WTC11 (cell line): ENCODE measurements around the gene BOD1L1. TPM values are rescaled to one million over a fixed set of nuclear protein-coding genes. Genes with fewer than 3 reads are reported as not detected.

ENCODE experiments used
- ATAC-seq: fragments of 200-7000 bp; cut with Tn5 transposase; 2 replicates; pipeline ENCODE4 v1.10.0; 2021; ENCODE audit warnings: mild to moderate bottlenecking, moderate library complexity
- CTCF ChIA-PET: fragments of 300-600 bp; sonication (Branson Sonifier 250); formaldehyde crosslinking; loops from one replicate; lab custom pipeline; 2021; ENCODE audit warnings: antibody characterized with exemption; lab: Charles Lee
- POLR2A ChIA-PET: fragments of 350-600 bp; sonication (Branson Sonifier 250); formaldehyde crosslinking; loops from one replicate; lab custom pipeline; 2021; ENCODE audit warnings: antibody characterized with exemption; lab: Charles Lee
- DNase-seq: peaks from one replicate; pipeline ENCODE4 v3.0.0; 2021; ENCODE audit warnings: low spot score
- H3K27ac Mint-ChIP-seq: 2 replicates; pipeline ENCODE4 v1.8.0; 2021; ENCODE audit warnings: mixed read lengths
- H3K27me3 Mint-ChIP-seq: 2 replicates; pipeline ENCODE4 v1.8.0; 2021; ENCODE audit warnings: low read depth, mild to moderate bottlenecking, moderate library complexity, mixed read lengths
- H3K36me3 Mint-ChIP-seq: 2 replicates; pipeline ENCODE4 v1.8.0; 2021; ENCODE audit warnings: mixed read lengths
- H3K4me1 Mint-ChIP-seq: 2 replicates; pipeline ENCODE4 v1.8.0; 2022; ENCODE audit warnings: mixed read lengths
- H3K4me3 Mint-ChIP-seq: 2 replicates; pipeline ENCODE4 v1.8.0; 2021; ENCODE audit warnings: mild to moderate bottlenecking, moderate library complexity, mixed read lengths
- H3K9me3 Mint-ChIP-seq: 2 replicates; pipeline ENCODE4 v1.8.0; 2021; ENCODE audit warnings: mixed read lengths
- CBFB ChIP-seq: sonication (generic); formaldehyde crosslinking; IDR thresholded peaks from 2 replicates; pipeline ENCODE4 v1.8.1; 2022; ENCODE audit warnings: mild to moderate bottlenecking, low read depth, missing genetic modification reagents
- CREB1 ChIP-seq: sonication (generic); formaldehyde crosslinking; IDR thresholded peaks from 2 replicates; pipeline ENCODE4 v1.8.0; 2023; ENCODE audit warnings: mild to moderate bottlenecking, missing genetic modification reagents
- FOXK1 ChIP-seq: sonication (generic); formaldehyde crosslinking; IDR thresholded peaks from 2 replicates; pipeline ENCODE4 v1.8.0; 2022; ENCODE audit warnings: mild to moderate bottlenecking, moderate library complexity, missing genetic modification reagents
- FOXP4 ChIP-seq: sonication (generic); formaldehyde crosslinking; IDR thresholded peaks from 2 replicates; pipeline ENCODE4 v1.8.0; 2022; ENCODE audit warnings: mild to moderate bottlenecking, missing genetic modification reagents
- IRF2 ChIP-seq: sonication (generic); formaldehyde crosslinking; IDR thresholded peaks from 2 replicates; pipeline ENCODE4 v1.8.0; 2022; ENCODE audit warnings: low read depth, missing genetic modification reagents, borderline replicate concordance
- NR3C1 ChIP-seq: sonication (generic); formaldehyde crosslinking; conservative IDR thresholded peaks from 2 replicates; pipeline ENCODE4 v1.8.1; 2023; ENCODE audit warnings: low read depth, mild to moderate bottlenecking, missing genetic modification reagents
- SP1 ChIP-seq: sonication (generic); formaldehyde crosslinking; conservative IDR thresholded peaks from 2 replicates; pipeline ENCODE4 v1.8.1; 2022; ENCODE audit warnings: missing genetic modification reagents
- TEAD4 ChIP-seq: sonication (generic); formaldehyde crosslinking; IDR thresholded peaks from 2 replicates; pipeline ENCODE4 v1.8.0; 2022; ENCODE audit warnings: mild to moderate bottlenecking, missing genetic modification reagents
- USF1 ChIP-seq: sonication (generic); formaldehyde crosslinking; IDR thresholded peaks from 2 replicates; pipeline ENCODE4 v1.8.0; 2022; ENCODE audit warnings: mild to moderate bottlenecking, missing genetic modification reagents
- USF2 ChIP-seq: sonication (generic); formaldehyde crosslinking; IDR thresholded peaks from 2 replicates; pipeline ENCODE4 v1.8.1; 2023; ENCODE audit warnings: mild to moderate bottlenecking, missing genetic modification reagents, moderate library complexity
- ZMAT4 ChIP-seq: fragments of 250-450 bp; sonication (Bioruptor Pico); IDR thresholded peaks from 2 replicates; pipeline ENCODE4 v1.9.0; 2021; ENCODE audit warnings: mild to moderate bottlenecking
- ZNF121 ChIP-seq: sonication (generic); formaldehyde crosslinking; IDR thresholded peaks from 2 replicates; pipeline ENCODE4 v1.8.0; 2023; ENCODE audit warnings: missing genetic modification reagents
- ZNF219 ChIP-seq: sonication (generic); formaldehyde crosslinking; IDR thresholded peaks from 2 replicates; pipeline ENCODE4 v1.8.0; 2023; ENCODE audit warnings: missing genetic modification reagents, mild to moderate bottlenecking, borderline replicate concordance
- ZNF416 ChIP-seq: fragments of 250-450 bp; sonication (Bioruptor Pico); IDR thresholded peaks from 2 replicates; pipeline ENCODE4 v1.9.0; 2021; ENCODE audit warnings: mild to moderate bottlenecking, inconsistent platforms
- ZNF671 ChIP-seq: fragments of 250-450 bp; sonication (Bioruptor Pico); IDR thresholded peaks from 2 replicates; pipeline ENCODE4 v1.8.0; 2021; ENCODE audit warnings: mild to moderate bottlenecking
- ZSCAN18 ChIP-seq: fragments of 250-450 bp; sonication (Bioruptor Pico); IDR thresholded peaks from 2 replicates; pipeline ENCODE4 v2.1.2; 2022; ENCODE audit warnings: mild to moderate bottlenecking, moderate library complexity
- total RNA-seq: library from RNA; stranded (reverse); gene quantifications from 3 replicates; pipeline ENCODE4 v1.2.3, GENCODE V29; 2021
- TF ChIP-seq, protein P1 (sequence below): sonication (generic); formaldehyde crosslinking; IDR thresholded peaks from 2 replicates; pipeline ENCODE4 v1.8.0; 2022; ENCODE audit warnings: mild to moderate bottlenecking, missing genetic modification reagents
- TF ChIP-seq, protein P2 (sequence below): fragments of 250-450 bp; sonication (Bioruptor Pico); IDR thresholded peaks from 2 replicates; pipeline ENCODE4 v1.9.0; 2021; ENCODE audit warnings: mild to moderate bottlenecking

The BOD1L1 gene
- total RNA-seq, 1 experiment from 2014 or later: 43.5 TPM

GRCh38 chr4:13528821-13529127 is 98.8 kb downstream of the BOD1L1 start:
- ATAC-seq (no peak), DNase-seq (no peak)
- POLR2A ChIA-PET: interaction anchor here (0.7 kb wide), 1 partner anchor 651 kb away, joined by 3 read pairs; no protein-coding TSS in a partner anchor
- CTCF ChIA-PET: interaction anchor here (0.9 to 5.8 kb wide), 3 partner anchors 12 to 97 kb away, joined by 3 to 55 read pairs (median 11); no protein-coding TSS in a partner anchor
- H3K9me3 Mint-ChIP-seq: peaks cover 10% of the 10 kb centered on the region
- peak overlapping the region; percentile 50 for H3K4me3 Mint-ChIP-seq
- peaks cover 72% of the 10 kb centered on the region for H3K4me1 Mint-ChIP-seq
- peaks cover 100% of the 10 kb centered on the region for H3K27me3 Mint-ChIP-seq
- TF ChIP-seq, protein P1, sequence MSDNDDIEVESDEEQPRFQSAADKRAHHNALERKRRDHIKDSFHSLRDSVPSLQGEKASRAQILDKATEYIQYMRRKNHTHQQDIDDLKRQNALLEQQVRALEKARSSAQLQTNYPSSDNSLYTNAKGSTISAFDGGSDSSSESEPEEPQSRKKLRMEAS (CRISPR knock-in tag): 0 out of 2 replicates have a peak, but pooled peaks have one; percentile 14
- TF ChIP-seq CBFB (CRISPR knock-in tag): no peak
- TF ChIP-seq, all 79 proteins: peak for 1
- Mint-ChIP-seq H3K27ac (no peak overlapping the region), H3K36me3 (peaks cover 11% of the 10 kb centered on the region)

DNA sequence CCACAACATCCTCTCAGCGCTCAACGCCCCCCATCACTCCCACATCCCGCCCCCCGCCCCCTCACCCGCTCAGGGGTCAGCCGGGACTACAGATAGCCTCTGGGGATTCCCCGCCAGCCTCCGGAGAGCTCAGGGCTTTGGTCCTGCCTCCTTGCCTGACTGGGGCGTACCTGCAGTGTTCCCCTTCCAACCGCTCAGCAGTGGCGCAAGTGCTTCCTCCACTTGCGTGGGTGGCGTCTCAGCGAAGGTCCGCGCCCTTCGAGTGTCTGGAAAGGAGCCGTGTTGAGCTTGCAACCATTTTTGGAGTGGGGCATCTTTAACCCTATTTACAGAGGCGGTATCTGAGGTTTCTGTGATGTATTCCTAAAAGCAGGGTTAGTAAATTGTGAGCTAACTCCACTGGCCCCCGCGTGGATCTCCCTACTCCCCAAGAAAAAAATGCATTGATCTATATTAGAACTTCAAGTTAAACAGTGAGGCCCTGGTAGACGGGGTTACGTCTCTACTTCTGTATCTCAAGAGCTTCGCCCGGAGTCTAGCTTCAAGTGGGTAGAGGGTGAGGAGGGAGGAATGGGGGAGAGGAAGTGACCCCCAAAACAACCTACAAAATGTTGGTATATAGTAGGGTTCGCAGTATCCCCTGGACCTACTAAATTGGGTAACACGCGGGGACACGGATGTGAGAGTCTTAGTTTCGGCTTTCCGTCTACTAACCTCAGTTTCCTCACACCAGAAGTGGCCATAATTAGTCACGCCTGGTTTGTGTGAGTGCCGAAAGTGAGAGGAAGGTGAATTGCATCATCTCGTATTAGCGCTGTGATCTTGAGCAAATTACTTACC is 99.3 kb downstream of the BOD1L1 start:
- no peak for DNase-seq
- Mint-ChIP-seq H3K4me1 (peaks cover 72% of the 10 kb centered on the region), H3K9me3 (peaks cover 10% of the 10 kb centered on the region), H3K36me3 (peaks cover 11% of the 10 kb centered on the region), H3K27me3 (peaks cover 100% of the 10 kb centered on the region), H3K27ac (no peak overlapping the region), H3K4me3 (peak overlapping the region; percentile 50)
- TF ChIP-seq ZNF219: no peak
- TF ChIP-seq IRF2: no peak
- ATAC-seq: no peak
- ChIA-PET POLR2A (no interaction called here), CTCF (interaction anchor here (0.6 to 5.8 kb wide), 5 partner anchors 13 to 267 kb away, joined by 3 to 55 read pairs (median 5); no protein-coding TSS in a partner anchor)

- Mint-ChIP-seq H3K36me3 (peaks cover 11% of the 10 kb centered on the region), H3K27ac (no peak overlapping the region), H3K9me3 (peaks cover 10% of the 10 kb centered on the region), H3K27me3 (peaks cover 100% of the 10 kb centered on the region), H3K4me3 (peak overlapping the region; percentile 53), H3K4me1 (peaks cover 71% of the 10 kb centered on the region)
- ChIA-PET CTCF (interaction anchor here (0.6 to 5.8 kb wide), 4 partner anchors 13 to 266 kb away, joined by 3 to 55 read pairs (median 5); no protein-coding TSS in a partner anchor), POLR2A (no interaction called here)
- ATAC-seq (no peak), DNase-seq (no peak)
- TF ChIP-seq CREB1 (CRISPR knock-in tag) (no peak), FOXK1 (CRISPR knock-in tag) (no peak), SP1 (CRISPR knock-in tag) (no peak), ZNF416 (CRISPR knock-in tag) (no peak), TEAD4 (CRISPR knock-in tag) (no peak)
- TF ChIP-seq, protein P2, sequence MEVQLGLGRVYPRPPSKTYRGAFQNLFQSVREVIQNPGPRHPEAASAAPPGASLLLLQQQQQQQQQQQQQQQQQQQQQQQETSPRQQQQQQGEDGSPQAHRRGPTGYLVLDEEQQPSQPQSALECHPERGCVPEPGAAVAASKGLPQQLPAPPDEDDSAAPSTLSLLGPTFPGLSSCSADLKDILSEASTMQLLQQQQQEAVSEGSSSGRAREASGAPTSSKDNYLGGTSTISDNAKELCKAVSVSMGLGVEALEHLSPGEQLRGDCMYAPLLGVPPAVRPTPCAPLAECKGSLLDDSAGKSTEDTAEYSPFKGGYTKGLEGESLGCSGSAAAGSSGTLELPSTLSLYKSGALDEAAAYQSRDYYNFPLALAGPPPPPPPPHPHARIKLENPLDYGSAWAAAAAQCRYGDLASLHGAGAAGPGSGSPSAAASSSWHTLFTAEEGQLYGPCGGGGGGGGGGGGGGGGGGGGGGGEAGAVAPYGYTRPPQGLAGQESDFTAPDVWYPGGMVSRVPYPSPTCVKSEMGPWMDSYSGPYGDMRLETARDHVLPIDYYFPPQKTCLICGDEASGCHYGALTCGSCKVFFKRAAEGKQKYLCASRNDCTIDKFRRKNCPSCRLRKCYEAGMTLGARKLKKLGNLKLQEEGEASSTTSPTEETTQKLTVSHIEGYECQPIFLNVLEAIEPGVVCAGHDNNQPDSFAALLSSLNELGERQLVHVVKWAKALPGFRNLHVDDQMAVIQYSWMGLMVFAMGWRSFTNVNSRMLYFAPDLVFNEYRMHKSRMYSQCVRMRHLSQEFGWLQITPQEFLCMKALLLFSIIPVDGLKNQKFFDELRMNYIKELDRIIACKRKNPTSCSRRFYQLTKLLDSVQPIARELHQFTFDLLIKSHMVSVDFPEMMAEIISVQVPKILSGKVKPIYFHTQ (CRISPR knock-in tag): no peak
Measured at GRCh38 chr4:13527192-13527980, 100.1 kb downstream of the BOD1L1 start.

DNA sequence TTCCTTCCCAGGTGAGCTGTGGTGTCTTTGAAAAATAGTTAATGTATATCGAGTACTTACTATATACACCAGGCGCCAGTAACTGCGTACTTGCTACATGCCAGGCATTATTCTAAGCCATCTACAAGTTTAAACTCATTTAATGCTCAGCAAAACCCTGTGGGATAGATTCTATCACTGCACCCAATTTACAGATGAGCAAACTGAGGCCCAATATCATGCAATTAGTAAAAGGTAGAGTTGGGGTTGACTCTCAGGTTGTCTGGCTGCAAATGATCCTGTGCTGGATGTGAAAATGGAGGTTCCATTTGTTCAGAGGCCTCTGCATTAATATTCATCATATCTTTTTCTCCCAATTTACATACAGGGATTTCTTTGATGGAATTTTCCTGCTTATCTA is 100.9 kb downstream of the BOD1L1 start:
- H3K27ac Mint-ChIP-seq: no peak overlapping the region
- peaks cover 71% of the 10 kb centered on the region for H3K4me1 Mint-ChIP-seq
- H3K9me3 Mint-ChIP-seq: peaks cover 10% of the 10 kb centered on the region
- peaks cover 11% of the 10 kb centered on the region for H3K36me3 Mint-ChIP-seq
- ChIA-PET CTCF (interaction anchor here (5.8 to 6.1 kb wide), 2 partner anchors 14 to 15 kb away, joined by 55 to 69 read pairs; partner anchors contain the start of gene NKX3-2), POLR2A (no interaction called here)
- DNase-seq (no peak), ATAC-seq (no peak)
- H3K27me3 Mint-ChIP-seq: peaks cover 100% of the 10 kb centered on the region
- H3K4me3 Mint-ChIP-seq: no peak overlapping the region
- TF ChIP-seq ZMAT4: no peak
- no peak for TF ChIP-seq USF2
- TF ChIP-seq ZNF671 (CRISPR knock-in tag): no peak
- no peak for TF ChIP-seq ZSCAN18 (CRISPR knock-in tag)
- no peak for TF ChIP-seq FOXP4 (CRISPR knock-in tag)
- TF ChIP-seq ZNF121 (CRISPR knock-in tag): no peak
- TF ChIP-seq USF1 (CRISPR knock-in tag): no peak
- no peak for TF ChIP-seq NR3C1 (CRISPR knock-in tag)
